Muscle of leg (tissue), 11 donors: Measurements from ENCODE around the gene EBF4. TPM values are rescaled to one million over a fixed set of nuclear protein-coding genes. Genes with fewer than 3 reads are reported as not detected.

ENCODE experiments used
- DNase-seq: peaks from one replicate; pipeline ENCODE4 v3.0.0; 2013
- H3K27ac ChIP-seq: one replicate; pipeline ENCODE4 v1.5.1; 2013; ENCODE audit warnings: mild to moderate bottlenecking, low read length, control low read depth
- H3K27me3 ChIP-seq: one replicate; pipeline ENCODE4 v1.6.1; 2013; ENCODE audit warnings: low read length; ENCODE audit not compliant: control insufficient read depth, insufficient read depth
- H3K36me3 ChIP-seq: one replicate; pipeline ENCODE4 v1.6.1; 2013; ENCODE audit warnings: low read length; ENCODE audit not compliant: control insufficient read depth, insufficient read depth
- H3K4me1 ChIP-seq: one replicate; pipeline ENCODE4 v1.6.1; 2013; ENCODE audit warnings: low read length; ENCODE audit not compliant: control insufficient read depth, insufficient read depth
- H3K4me3 ChIP-seq: one replicate; pipeline ENCODE4 v1.5.1; 2013; ENCODE audit warnings: low read length, control low read depth
- H3K9me3 ChIP-seq: replicated peaks from 2 replicates; pipeline ENCODE4 v1.6.1; 2013; ENCODE audit warnings: low read depth, low read length; ENCODE audit not compliant: control insufficient read depth
- WGBS: methylation state at CpG from one replicate; pipeline ENCODE4 v1.1.5; 2013; ENCODE audit warnings: missing lambda C conversion rate; ENCODE audit not compliant: insufficient coverage; 5-methylcytosine and 5-hydroxymethylcytosine counted together
- polyA plus RNA-seq, 8 donors: library from polyadenylated mRNA; unstranded; fragments of 120-200 nt; gene quantifications; one replicate each; pipeline versions ENCODE4 v1.2.1 to v1.2.3, GENCODE V29; 2013; ENCODE audit warnings: inconsistent platforms in 1 of 8, low replicate concordance in 1 of 8; ENCODE audit not compliant: insufficient read length in 8 of 8, insufficient read depth in 1 of 8
- total RNA-seq: library from RNA; stranded (reverse); fragments of 120-200 nt; gene quantifications from one replicate; pipeline ENCODE4 v1.2.4, GENCODE V29; 2013

The EBF4 gene
- total and polyA plus RNA-seq, 9 donors: 3.2 to 8.9 (median 4.4) TPM

DNA sequence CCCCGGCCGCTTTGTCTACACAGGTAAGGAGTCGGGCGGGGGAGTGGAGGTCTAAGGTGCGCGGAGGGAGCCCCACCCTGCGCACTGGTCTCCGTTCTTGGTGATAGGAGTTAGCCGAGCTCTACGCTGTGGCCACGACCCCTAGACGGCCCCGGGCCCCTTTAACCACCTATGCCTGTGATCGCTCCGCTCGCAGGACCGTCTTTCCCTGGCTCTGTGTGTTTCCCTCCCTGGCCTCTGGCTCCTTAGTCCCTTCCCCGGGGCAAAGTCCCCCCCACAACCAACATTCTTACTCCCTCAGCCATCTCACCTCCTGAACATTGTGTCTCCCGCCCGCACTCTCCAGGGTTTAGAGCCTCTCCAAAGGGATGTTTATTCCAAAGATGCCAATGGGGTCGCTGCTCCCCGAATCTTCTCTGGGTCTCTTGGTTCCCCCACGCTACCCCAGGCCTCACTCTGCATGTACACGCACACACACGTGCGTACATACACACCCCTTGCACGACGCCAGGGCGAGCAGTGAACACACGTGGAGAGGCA, 57.4 kb downstream of the EBF4 start:
- H3K27ac ChIP-seq: no peak overlapping the region
- no peak overlapping the region for H3K4me3 ChIP-seq
- peaks cover 22% of the 10 kb centered on the region for H3K4me1 ChIP-seq
- no peak for DNase-seq
- H3K36me3 ChIP-seq: no peaks in the 10 kb centered on the region
- no peaks in the 10 kb centered on the region for H3K9me3 ChIP-seq
- WGBS: under 1% methylated on average over 29 of the region's 30 CpGs
- peaks cover 84% of the 10 kb centered on the region for H3K27me3 ChIP-seq

DNA sequence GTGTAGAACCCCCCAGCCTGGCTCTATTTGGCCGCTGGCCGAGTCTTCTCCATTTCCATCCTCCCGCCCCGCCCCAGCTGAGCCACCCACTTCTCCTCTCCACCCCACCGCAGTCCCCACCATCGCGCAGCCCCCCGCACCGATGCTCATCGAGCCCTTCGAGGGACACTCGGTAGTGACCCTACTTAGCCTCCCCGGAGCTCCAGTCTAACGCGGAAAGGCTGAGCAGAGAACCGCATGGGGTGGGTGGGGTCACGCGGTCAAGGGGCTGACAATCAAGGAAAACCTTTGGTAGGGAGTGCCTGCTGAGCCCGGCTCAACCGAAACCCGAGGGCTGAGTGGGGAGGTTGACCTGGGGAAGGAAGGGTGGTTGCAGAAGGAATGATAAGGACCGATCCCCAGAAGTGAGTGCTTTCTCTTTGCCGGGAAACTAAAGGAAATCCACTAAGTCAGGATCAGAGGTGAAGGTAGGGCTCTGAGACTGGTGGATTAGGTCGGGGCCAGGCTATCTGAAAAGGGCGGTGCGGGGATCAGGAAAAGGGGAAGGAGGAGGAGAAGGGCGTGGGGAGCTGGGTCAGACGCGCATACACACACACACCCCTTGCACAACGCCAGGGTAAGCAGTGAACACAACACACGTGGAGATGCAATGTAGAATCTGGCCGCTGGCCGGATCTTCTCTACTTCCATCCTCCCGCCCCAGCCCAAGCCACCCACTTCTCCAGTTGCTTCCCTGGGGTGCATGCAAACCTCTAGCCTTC, 58.1 kb downstream of the EBF4 start:
- Histone ChIP-seq H3K9me3 (no peaks in the 10 kb centered on the region), H3K27me3 (peaks cover 84% of the 10 kb centered on the region), H3K36me3 (no peaks in the 10 kb centered on the region), H3K4me3 (no peak overlapping the region), H3K27ac (no peak overlapping the region), H3K4me1 (peaks cover 22% of the 10 kb centered on the region)
- DNase-seq: peak; percentile 48
- WGBS: under 1% methylated on average over 17 of the region's 34 CpGs

DNA sequence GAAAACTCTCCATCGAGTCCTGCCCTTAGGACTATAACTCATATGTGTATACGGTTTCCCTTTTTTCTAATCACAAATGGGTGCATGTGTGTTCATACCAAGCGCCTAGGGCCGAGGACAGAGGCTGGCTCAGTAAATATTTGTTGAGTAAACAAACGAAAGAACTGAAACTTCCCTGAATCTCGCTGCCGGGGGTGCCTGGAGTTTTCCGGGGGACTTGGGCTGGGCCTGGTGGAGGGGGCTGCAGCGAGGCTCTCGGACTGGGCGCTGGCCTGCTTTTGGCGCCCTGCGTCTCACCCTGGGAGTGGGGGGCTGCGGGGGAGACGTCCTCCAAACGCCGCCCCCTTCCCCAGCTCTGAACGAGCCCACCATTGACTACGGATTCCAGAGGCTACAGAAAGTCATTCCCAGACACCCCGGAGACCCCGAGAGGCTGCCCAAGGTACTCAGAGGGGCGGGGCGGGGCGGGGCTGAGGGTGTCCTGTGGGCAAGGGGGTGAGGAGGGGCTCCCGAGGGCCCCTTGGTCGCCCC, 58.8 kb downstream of the EBF4 start:
- Histone ChIP-seq H3K27me3 (peaks cover 88% of the 10 kb centered on the region), H3K9me3 (no peaks in the 10 kb centered on the region), H3K4me3 (peak overlapping the region; percentile 10), H3K27ac (no peak overlapping the region), H3K4me1 (peaks cover 22% of the 10 kb centered on the region), H3K36me3 (no peaks in the 10 kb centered on the region)
- whole genome bisulfite sequencing: 0% methylated on average over 3 of the region's 26 CpGs
- DNase-seq: no peak

DNA sequence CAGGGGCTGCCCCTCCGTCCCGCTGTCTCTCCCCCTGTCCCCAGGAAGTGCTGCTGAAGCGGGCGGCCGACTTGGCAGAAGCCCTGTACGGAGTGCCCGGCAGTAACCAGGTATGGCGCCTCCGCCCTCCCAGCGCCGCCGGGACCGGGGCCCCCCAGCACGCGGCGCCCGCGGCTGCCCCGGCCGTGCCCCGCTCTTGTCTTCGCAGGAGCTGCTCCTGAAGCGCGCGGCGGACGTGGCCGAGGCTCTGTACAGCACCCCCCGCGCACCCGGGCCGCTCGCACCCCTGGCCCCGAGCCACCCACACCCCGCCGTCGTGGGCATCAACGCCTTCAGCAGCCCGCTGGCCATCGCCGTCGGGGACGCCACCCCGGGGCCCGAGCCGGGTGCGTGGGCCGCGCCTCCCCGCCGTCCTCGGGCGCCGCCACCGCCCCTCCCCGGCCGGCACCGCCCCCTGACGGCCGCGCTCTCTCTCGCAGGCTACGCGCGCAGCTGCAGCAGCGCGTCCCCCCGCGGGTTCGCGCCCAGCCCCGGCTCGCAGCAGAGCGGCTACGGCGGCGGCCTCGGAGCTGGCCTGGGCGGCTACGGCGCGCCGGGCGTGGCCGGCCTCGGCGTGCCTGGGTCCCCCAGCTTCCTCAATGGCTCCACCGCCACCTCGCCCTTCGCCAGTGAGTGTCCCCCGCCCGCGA, 59.4 kb downstream of the EBF4 start:
- Histone ChIP-seq H3K27ac (no peak overlapping the region), H3K4me1 (peaks cover 22% of the 10 kb centered on the region), H3K9me3 (no peaks in the 10 kb centered on the region), H3K4me3 (peak overlapping the region; percentile 36), H3K36me3 (no peaks in the 10 kb centered on the region), H3K27me3 (peaks cover 87% of the 10 kb centered on the region)
- no peak for DNase-seq
- WGBS: under 1% methylated on average over 92 of the region's 93 CpGs

DNA sequence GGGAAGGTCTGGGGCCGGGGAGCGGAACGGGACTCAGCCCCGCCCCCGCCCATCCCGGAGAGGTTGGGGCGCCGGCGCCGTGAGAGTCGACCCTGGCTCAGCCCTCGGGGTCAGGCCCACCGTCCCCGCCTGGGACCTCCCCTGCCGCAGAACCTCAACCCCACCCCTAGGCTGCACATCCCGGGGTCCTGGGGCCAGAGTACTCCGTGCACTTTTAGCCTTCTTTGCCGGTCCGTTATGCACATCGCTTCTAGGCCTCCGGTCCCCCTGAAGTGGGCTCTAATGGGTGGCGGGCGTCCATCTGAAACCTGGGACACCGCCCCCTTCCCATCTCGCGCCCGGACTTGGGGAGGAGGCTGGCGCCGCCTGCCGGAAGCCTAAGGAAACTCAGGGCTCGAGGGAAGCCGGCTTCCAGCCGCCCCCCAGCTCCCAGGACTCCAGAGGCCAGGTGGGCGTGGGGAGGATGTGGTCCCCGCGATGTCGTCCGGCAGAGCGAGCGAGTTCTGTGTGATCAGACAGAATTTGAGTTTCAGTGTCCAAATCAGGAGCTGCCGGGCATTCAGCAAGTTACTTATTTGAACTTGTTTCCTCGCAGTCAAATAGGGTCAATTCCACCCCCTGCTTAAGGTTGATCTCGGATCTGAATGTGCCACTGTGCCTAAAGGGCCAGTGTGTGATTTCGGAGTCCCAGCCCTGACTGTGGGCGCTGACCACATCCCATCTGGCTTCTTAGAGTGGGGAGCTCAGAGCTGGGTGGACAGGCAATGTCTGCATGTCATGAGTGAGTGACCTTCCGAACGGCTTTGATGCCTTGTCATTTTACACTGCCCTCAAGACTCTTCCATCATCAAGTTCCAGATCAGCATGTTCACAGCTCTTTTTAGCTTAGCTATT, 60.2 kb downstream of the EBF4 start:
- Histone ChIP-seq H3K9me3 (no peaks in the 10 kb centered on the region), H3K4me3 (peak overlapping the region; percentile 36), H3K27me3 (peaks cover 87% of the 10 kb centered on the region), H3K27ac (no peak overlapping the region), H3K36me3 (no peaks in the 10 kb centered on the region), H3K4me1 (peaks cover 22% of the 10 kb centered on the region)
- peak; percentile 45 for DNase-seq
- 8% methylated on average over 38 of the region's 47 CpGs for WGBS

DNA sequence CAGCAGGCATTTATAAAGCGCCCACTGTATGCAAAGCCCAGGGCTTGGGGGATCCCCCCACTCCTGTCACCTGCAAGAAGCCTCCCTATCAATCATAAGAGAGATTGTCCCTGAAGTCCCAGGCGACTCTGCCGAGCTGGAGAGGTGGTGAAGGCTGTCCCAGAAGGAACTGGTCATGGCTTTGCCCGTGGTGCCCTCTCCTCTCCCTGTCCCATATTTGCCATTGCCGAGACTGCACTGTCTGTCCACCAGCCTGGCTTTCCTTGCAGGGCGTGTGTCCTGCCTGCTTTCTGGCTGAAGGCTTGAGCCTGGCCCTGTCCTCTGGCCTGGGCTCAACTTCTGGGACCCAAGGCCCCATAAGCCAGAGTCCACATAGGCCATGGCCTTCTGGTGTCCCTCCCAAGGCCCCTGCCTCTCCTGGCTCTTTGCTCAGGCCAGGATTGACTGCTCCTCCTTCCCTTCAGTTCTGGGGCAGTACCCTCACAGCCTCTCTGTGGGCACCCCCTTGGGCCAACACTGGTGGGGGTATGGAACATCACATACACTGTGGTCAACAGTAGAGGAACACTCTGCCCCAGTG, 61.0 kb downstream of the EBF4 start:
- no peak for DNase-seq
- Histone ChIP-seq H3K27ac (no peak overlapping the region), H3K4me3 (no peak overlapping the region), H3K36me3 (no peaks in the 10 kb centered on the region), H3K9me3 (no peaks in the 10 kb centered on the region), H3K4me1 (peaks cover 22% of the 10 kb centered on the region), H3K27me3 (peaks cover 84% of the 10 kb centered on the region)
- WGBS: 67% methylated on average over 5 of the region's 6 CpGs

DNA sequence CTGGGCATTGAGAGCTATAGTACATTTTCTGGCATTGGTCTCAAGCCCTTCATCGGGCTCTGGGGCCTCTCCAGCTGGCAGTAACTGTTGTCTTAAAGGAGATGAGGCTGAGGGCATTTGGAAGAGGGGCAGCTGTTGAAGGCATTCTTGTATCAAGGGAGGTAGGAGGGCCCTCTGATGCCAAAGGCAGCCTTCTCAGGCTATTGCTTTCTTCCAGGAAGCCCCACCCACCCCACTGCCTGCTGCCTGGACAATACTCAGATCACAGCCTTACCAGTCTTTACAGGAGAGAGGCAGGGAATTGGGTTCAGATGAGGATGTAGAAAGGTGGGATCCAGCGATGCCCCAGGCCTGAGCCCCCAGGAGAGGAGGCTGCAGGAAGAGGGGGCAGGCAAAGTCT, 61.8 kb downstream of the EBF4 start:
- WGBS: 75% methylated on average over 1 of the region's 2 CpGs
- Histone ChIP-seq H3K4me1 (peaks cover 22% of the 10 kb centered on the region), H3K27ac (no peak overlapping the region), H3K9me3 (no peaks in the 10 kb centered on the region), H3K27me3 (peaks cover 75% of the 10 kb centered on the region), H3K36me3 (no peaks in the 10 kb centered on the region), H3K4me3 (no peak overlapping the region)
- no peak for DNase-seq

DNA sequence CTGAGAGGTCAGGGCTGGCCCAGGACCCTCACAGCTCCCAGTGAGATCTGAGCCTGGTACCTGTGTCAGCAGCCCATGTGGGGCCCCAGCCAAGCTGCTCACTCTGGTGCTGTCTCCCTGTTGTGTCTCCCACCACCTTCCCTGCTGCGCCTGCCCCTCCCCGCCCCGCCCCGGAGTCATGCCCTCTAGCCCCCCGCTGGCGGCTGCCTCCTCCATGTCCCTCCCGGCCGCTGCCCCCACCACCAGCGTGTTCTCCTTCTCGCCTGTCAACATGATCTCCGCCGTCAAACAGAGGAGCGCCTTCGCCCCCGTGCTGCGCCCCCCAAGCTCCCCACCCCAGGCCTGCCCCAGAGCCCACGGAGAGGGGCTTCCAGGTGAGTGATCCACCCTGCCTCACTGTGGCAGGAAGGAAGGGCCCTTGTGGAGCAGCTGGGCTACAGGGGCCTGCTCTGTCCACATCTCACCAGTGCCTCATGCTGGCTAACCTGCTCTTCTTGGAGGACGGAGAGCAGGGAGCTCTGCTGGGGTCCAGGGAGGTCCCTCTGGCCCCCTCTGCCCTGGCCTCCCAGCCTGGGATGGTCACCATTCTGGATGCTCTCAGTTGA, 63.0 kb downstream of the EBF4 start:
- no peak for DNase-seq
- H3K27me3 ChIP-seq: peaks cover 64% of the 10 kb centered on the region
- no peaks in the 10 kb centered on the region for H3K9me3 ChIP-seq
- no peaks in the 10 kb centered on the region for H3K36me3 ChIP-seq
- H3K4me1 ChIP-seq: peaks cover 20% of the 10 kb centered on the region
- H3K27ac ChIP-seq: no peak overlapping the region
- H3K4me3 ChIP-seq: no peak overlapping the region
- 33% methylated on average over 18 of the region's 18 CpGs for WGBS

DNA sequence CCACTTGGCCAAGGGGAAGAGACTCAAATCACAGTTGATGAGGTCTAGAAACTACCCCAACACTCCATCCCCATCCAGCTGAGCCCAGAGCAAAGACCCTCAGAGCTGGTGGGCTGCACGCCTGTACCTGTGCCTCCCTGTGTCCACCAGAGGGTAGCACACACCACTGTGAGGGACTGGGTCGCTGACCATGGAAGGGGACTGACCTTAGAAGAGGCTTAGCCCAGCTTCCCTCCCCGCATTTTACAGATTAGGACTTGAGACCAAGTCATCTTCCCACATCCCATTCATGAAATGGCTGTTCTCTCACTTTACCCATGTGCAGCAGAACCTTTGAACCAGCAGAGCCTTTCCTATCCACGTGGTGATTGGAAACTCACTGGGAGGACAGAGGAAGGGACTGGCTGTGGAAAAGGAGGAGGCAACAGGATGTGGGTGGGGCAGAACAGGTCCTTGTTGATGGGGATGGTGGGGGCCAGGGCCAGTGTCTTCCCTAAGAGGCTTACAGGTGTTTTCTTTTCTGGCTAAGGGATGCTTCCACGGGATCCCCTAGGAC, 63.6 kb downstream of the EBF4 start:
- H3K27ac ChIP-seq: no peak overlapping the region
- H3K27me3 ChIP-seq: peaks cover 58% of the 10 kb centered on the region
- DNase-seq: peak; percentile 38
- H3K36me3 ChIP-seq: no peaks in the 10 kb centered on the region
- H3K4me3 ChIP-seq: no peak overlapping the region
- H3K4me1 ChIP-seq: peaks cover 17% of the 10 kb centered on the region
- no peaks in the 10 kb centered on the region for H3K9me3 ChIP-seq
- WGBS: 21% methylated on average over 2 of the region's 5 CpGs
